ENCODE data around the gene CDC14A.

Gene CDC14A

DNA sequence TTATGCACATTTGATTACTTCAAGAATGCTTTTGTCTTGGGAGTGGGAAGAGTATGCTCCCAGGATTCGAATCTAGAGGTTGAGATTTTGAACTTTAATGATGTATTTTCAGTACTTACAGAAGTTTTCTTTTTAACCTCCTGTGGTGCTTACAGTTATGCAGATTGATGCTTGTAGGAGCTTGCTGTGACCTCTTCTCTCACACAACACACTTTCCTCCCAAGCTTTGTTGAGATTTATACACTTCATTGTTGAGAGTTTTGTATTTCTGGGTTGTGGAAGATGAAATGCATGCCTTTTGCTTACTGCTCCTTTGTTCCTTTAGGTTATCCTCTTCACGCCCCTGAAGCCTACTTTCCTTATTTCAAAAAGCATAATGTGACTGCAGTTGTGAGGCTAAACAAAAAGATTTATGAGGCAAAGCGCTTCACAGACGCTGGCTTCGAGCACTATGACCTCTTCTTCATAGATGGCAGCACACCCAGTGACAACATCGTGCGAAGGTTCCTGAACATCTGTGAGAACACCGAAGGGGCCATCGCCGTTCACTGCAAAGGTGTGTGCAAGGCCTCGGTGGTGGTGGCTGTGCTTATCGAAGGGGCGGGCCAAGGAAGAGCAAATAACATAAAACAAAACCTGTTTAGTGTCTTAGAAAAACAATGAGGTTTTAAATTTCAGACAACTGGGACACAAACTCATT is 110.2 kb downstream of the CDC14A start:
- H3K9ac ChIP-seq (ENCODE audit: low read length), result peak overlapping the region; percentile 32
- H3K36me3 ChIP-seq (ENCODE audit: control insufficient read depth, insufficient read depth, low read length), result no peaks in the 10 kb centered on the region
- peaks cover 40% of the 10 kb centered on the region for H3K4me1 ChIP-seq (ENCODE audit: control insufficient read depth, insufficient read depth, low read length)
- no peak overlapping the region for H3K27ac ChIP-seq (ENCODE audit: low read depth, low read length)
- H3K9me3 ChIP-seq (ENCODE audit: control insufficient read depth, insufficient read depth, low read depth, low read length), result no peaks in the 10 kb centered on the region
- H3K4me3 ChIP-seq (ENCODE audit: low read depth, low read length), result 0 out of 2 replicates have a peak overlapping the region, but pooled peaks have one; percentile 6
- no peaks in the 10 kb centered on the region for H3K27me3 ChIP-seq (ENCODE audit: control insufficient read depth, insufficient read depth, low read length)

DNA sequence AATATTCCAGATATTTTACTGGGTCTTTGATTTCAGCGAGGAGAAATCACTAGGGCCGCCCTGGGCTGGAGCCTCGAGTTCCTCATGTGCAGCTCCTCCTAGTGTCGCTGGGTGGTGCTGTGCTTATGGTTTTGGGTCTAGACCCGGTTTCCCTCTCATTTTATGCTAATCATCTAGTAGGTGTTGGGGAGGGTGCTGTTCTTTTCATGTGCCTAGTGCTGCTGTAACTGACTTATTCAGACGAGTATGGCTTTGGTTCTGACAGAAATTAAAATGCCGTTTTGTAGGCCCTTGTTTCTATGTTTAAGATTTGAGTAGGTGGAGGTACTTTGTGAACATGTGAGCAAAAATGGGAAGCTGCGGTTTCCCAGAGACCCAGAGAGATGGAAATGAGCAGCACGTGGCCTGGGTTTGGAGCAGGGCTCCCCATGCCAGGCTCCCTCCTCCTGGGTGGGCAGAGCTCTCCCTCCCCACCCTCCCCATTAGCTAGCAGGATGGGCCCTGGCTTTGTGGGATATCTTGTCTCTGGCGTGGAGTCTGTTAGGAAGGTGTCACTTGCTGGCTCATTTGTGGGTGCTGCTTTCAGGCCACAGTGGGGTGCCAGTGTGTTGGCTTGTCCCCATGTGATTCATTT is 111.6 kb downstream of the CDC14A start:
- H3K4me3 ChIP-seq (ENCODE audit: low read depth, low read length), result no peak overlapping the region
- H3K36me3 ChIP-seq (ENCODE audit: control insufficient read depth, insufficient read depth, low read length), result peaks cover 9% of the 10 kb centered on the region
- H3K27ac ChIP-seq (ENCODE audit: low read depth, low read length), result no peak overlapping the region

DNA sequence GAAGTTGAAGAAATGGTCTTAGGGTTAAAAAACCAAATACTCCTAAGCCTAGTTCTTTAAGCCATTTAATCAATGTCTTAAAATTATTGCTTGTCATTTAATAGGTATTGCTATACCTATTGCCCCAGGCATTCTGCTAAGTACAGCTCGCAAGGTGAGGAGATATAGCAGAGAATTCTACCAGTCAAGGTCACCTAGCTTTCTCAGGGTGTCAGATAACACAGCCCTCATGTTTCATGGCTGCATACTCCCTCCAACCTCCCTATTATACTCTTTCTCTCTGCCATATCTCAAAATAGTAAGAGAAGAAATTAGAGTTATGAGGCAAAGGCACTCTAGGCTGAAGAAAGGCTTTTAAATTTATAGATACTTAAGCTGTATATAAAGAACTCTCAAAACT is 117.3 kb downstream of the CDC14A start:
- Histone ChIP-seq H3K4me1 (ENCODE audit: control insufficient read depth, insufficient read depth, low read length) (no peaks in the 10 kb centered on the region), H3K27ac (ENCODE audit: low read depth, low read length) (no peak overlapping the region), H3K9ac (ENCODE audit: low read length) (no peak overlapping the region), H3K36me3 (ENCODE audit: control insufficient read depth, insufficient read depth, low read length) (peaks cover 9% of the 10 kb centered on the region), H3K27me3 (ENCODE audit: control insufficient read depth, insufficient read depth, low read length) (no peaks in the 10 kb centered on the region), H3K4me3 (ENCODE audit: low read depth, low read length) (no peak overlapping the region), H3K9me3 (ENCODE audit: control insufficient read depth, insufficient read depth, low read depth, low read length) (no peaks in the 10 kb centered on the region)

More for the DNA sequence above, 111.6 kb downstream of the CDC14A start:
- Histone ChIP-seq H3K9me3 (ENCODE audit: control insufficient read depth, insufficient read depth, low read depth, low read length) (no peaks in the 10 kb centered on the region), H3K4me1 (ENCODE audit: control insufficient read depth, insufficient read depth, low read length) (peaks cover 36% of the 10 kb centered on the region), H3K9ac (ENCODE audit: low read length) (no peak overlapping the region), H3K27me3 (ENCODE audit: control insufficient read depth, insufficient read depth, low read length) (no peaks in the 10 kb centered on the region)

DNA sequence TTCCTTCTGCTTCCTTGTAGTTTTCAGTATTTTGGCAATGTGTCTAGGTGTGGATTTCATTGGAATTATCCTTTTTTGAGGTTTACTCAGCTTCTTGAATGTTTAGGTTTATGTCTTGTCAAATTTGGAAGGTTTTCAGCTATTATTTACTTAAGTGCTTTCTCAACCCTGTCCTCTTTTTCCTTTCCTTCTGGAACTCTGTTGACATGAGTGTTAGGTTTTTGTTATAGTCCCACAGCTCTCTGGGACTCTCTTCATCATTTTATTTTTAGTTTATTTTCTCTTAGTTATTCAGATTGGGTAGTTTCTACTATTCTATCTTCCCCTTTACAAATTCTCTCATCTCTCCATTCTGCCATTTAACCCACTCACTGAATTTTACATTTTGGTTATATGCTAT is 122.5 kb downstream of the CDC14A start:
- H3K9me3 ChIP-seq (ENCODE audit: control insufficient read depth, insufficient read depth, low read depth, low read length), result no peaks in the 10 kb centered on the region
- H3K27me3 ChIP-seq (ENCODE audit: control insufficient read depth, insufficient read depth, low read length), result no peaks in the 10 kb centered on the region
- no peaks in the 10 kb centered on the region for H3K4me1 ChIP-seq (ENCODE audit: control insufficient read depth, insufficient read depth, low read length)
- H3K27ac ChIP-seq (ENCODE audit: low read depth, low read length), result no peak overlapping the region
- no peak overlapping the region for H3K9ac ChIP-seq (ENCODE audit: low read length)
- no peaks in the 10 kb centered on the region for H3K36me3 ChIP-seq (ENCODE audit: control insufficient read depth, insufficient read depth, low read length)
- no peak overlapping the region for H3K4me3 ChIP-seq (ENCODE audit: low read depth, low read length)

DNA sequence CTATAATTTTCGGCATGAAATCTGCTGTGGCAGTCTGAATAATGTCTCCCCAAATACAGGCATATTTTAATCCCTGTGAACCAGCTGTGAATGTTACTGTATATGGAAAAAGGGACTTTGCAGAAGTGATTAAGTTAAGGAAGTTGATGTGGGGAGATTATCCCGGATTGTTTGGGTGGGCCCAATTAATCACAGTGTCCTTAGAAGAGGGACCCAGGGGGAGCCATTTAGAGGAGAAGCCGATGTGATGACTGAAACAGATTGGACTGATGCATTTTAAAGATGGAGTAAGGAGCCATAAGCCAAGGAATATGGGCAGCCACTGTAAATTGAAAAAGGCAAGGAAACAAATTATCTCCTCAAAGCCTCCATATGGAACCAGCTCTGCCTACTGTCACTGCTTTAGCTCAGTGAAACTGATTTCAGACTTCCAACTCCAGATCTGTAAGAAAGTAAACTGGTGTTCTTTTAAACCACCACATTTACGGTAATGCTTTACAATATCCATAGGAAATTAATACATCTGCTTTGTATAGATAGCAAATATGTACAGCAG is 124.5 kb downstream of the CDC14A start:
- Histone ChIP-seq H3K9ac (ENCODE audit: low read length) (no peak overlapping the region), H3K4me1 (ENCODE audit: control insufficient read depth, insufficient read depth, low read length) (no peaks in the 10 kb centered on the region), H3K4me3 (ENCODE audit: low read depth, low read length) (no peak overlapping the region), H3K27ac (ENCODE audit: low read depth, low read length) (no peak overlapping the region), H3K9me3 (ENCODE audit: control insufficient read depth, insufficient read depth, low read depth, low read length) (no peaks in the 10 kb centered on the region), H3K27me3 (ENCODE audit: control insufficient read depth, insufficient read depth, low read length) (no peaks in the 10 kb centered on the region), H3K36me3 (ENCODE audit: control insufficient read depth, insufficient read depth, low read length) (no peaks in the 10 kb centered on the region)

DNA sequence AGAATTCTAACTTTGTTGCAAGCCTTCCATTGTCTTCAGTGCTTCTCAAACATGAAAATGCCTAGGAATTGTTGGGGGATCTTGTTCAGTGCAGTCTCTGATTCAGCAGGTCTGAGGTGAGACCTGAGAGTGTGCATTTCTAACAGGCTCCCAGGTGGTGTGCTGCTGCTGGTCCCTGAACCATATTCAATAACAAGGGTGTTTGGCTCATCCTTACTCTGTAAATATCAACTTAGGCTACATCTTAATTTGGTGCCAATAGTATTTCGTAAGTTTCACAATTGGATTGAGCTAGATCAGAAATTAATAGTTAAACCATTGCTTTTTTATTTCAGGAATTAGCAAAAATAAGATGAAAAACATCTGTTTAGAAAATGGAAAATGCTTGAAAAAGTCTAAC is 126.5 kb downstream of the CDC14A start:
- H3K4me1 ChIP-seq (ENCODE audit: control insufficient read depth, insufficient read depth, low read length), result no peaks in the 10 kb centered on the region
- no peak overlapping the region for H3K4me3 ChIP-seq (ENCODE audit: low read depth, low read length)
- H3K9ac ChIP-seq (ENCODE audit: low read length), result no peak overlapping the region
- H3K27me3 ChIP-seq (ENCODE audit: control insufficient read depth, insufficient read depth, low read length), result no peaks in the 10 kb centered on the region
- H3K27ac ChIP-seq (ENCODE audit: low read depth, low read length), result no peak overlapping the region
- H3K9me3 ChIP-seq (ENCODE audit: control insufficient read depth, insufficient read depth, low read depth, low read length), result no peaks in the 10 kb centered on the region
- H3K36me3 ChIP-seq (ENCODE audit: control insufficient read depth, insufficient read depth, low read length), result no peaks in the 10 kb centered on the region

DNA sequence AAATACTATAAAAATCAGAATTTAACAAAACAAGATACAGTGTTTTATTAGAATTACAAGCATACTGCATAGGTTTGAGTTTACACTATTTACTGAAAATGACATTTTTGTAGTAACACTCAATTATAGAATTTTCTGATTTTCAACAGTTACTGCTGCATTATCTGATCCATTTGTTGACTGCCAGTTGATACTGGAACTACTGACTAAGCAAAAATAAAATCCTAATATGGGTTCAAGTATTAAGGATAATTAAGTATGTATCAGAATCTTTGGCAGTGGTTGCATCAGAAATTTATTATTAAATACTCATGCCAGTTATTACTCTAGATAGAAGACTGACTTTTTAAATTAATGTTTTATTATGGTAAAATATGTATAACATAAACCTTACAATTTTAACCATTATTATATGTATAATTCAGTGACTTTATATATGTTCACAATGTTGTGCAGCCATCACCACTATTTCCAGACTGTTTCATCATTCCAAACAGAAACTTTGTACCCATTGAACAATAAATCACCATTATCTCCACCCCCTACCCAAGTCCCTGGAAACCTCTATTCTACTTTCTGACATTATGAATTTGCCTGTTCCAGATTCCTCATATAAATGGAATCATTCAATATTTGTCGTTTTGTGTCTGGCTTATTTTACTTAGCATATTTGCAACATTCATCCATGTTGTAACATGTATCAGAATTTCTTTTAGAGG is 127.5 kb downstream of the CDC14A start:
- H3K27ac ChIP-seq (ENCODE audit: low read depth, low read length), result no peak overlapping the region
- H3K4me1 ChIP-seq (ENCODE audit: control insufficient read depth, insufficient read depth, low read length), result no peaks in the 10 kb centered on the region
- no peaks in the 10 kb centered on the region for H3K36me3 ChIP-seq (ENCODE audit: control insufficient read depth, insufficient read depth, low read length)
- no peaks in the 10 kb centered on the region for H3K9me3 ChIP-seq (ENCODE audit: control insufficient read depth, insufficient read depth, low read depth, low read length)
- no peak overlapping the region for H3K4me3 ChIP-seq (ENCODE audit: low read depth, low read length)
- H3K9ac ChIP-seq (ENCODE audit: low read length), result no peak overlapping the region
- no peaks in the 10 kb centered on the region for H3K27me3 ChIP-seq (ENCODE audit: control insufficient read depth, insufficient read depth, low read length)

DNA sequence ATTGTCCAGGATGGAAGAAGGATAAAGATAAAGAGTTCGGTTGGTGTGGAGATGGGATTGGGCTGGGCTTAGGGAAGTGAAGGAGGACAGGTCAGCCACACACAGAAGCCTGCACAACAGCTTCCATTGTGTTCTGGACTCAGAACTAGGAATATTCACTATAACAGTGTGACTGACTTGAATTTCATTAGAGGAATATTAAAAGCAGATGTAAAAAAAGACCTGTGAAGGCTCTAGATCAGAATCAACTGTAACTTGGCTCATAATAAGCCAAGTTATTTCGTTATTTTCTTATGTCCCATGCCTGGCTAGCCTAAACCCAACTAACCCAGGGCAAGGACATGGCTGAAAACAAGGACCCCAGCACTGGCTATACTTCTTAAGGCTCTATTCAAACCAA is 129.0 kb downstream of the CDC14A start:
- Histone ChIP-seq H3K27ac (ENCODE audit: low read depth, low read length) (no peak overlapping the region), H3K27me3 (ENCODE audit: control insufficient read depth, insufficient read depth, low read length) (no peaks in the 10 kb centered on the region), H3K36me3 (ENCODE audit: control insufficient read depth, insufficient read depth, low read length) (no peaks in the 10 kb centered on the region), H3K9me3 (ENCODE audit: control insufficient read depth, insufficient read depth, low read depth, low read length) (no peaks in the 10 kb centered on the region), H3K4me1 (ENCODE audit: control insufficient read depth, insufficient read depth, low read length) (no peaks in the 10 kb centered on the region), H3K9ac (ENCODE audit: low read length) (no peak overlapping the region), H3K4me3 (ENCODE audit: low read depth, low read length) (no peak overlapping the region)

DNA sequence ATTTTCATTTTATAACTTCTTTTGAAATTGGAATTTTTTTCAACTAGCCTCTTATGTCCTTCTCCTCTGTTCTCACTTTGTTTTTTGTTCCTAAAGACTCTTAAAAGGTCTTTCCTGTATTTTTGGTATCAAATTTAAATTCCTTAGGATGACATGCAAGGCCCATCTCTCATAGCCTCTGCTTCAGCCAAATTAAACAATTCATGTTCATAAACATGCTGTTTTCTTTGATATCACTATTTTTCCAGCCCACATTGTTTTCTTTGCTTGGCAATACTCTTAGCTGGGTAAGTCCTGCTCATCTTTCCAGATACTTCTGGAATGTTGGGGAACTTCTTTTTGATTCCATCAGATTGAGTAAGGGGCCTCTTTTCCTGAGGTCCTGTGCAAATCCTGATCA is 129.9 kb downstream of the CDC14A start:
- Histone ChIP-seq H3K27ac (ENCODE audit: low read depth, low read length) (no peak overlapping the region), H3K9ac (ENCODE audit: low read length) (no peak overlapping the region), H3K27me3 (ENCODE audit: control insufficient read depth, insufficient read depth, low read length) (no peaks in the 10 kb centered on the region), H3K36me3 (ENCODE audit: control insufficient read depth, insufficient read depth, low read length) (no peaks in the 10 kb centered on the region), H3K4me1 (ENCODE audit: control insufficient read depth, insufficient read depth, low read length) (no peaks in the 10 kb centered on the region), H3K9me3 (ENCODE audit: control insufficient read depth, insufficient read depth, low read depth, low read length) (no peaks in the 10 kb centered on the region), H3K4me3 (ENCODE audit: low read depth, low read length) (no peak overlapping the region)

DNA sequence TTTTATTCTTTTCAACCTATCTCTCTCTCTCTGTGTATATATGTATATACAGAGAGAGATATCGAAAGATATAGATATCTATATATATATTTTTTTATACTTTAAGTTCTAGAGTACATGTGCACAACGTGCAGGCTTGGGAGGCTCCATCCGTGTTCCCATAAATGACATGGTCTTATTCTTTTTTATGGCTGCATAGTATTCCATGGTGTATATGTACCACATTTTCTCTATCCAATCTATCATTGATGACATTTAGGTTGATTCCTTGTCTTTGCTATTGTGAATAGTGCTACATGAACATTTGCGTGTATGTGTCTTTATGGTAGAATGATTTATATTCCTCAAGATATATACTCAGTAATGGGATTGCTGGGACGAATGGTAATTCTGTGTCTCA is 130.4 kb downstream of the CDC14A start:
- H3K9me3 ChIP-seq (ENCODE audit: control insufficient read depth, insufficient read depth, low read depth, low read length), result no peaks in the 10 kb centered on the region
- no peaks in the 10 kb centered on the region for H3K4me1 ChIP-seq (ENCODE audit: control insufficient read depth, insufficient read depth, low read length)
- H3K9ac ChIP-seq (ENCODE audit: low read length), result no peak overlapping the region
- no peak overlapping the region for H3K27ac ChIP-seq (ENCODE audit: low read depth, low read length)
- H3K27me3 ChIP-seq (ENCODE audit: control insufficient read depth, insufficient read depth, low read length), result no peaks in the 10 kb centered on the region
- no peaks in the 10 kb centered on the region for H3K36me3 ChIP-seq (ENCODE audit: control insufficient read depth, insufficient read depth, low read length)
- H3K4me3 ChIP-seq (ENCODE audit: low read depth, low read length), result no peak overlapping the region

DNA sequence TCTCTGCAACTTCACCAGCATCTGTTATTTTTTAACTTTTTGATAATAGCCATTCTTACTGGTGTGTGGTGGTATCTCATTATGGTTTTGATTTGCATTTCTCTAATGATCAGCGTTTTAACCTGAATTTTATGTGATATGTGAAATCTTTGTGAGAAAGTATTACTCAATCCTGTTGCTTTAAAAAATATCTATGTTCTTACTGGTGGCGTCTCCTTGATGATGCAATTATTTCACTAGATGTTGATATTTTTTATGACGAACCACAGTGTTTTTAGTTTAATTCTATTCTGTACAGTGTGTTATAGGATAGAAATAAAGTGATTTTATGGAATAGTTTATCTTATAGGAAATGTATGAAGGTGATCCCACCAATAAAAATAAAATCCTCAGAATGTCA is 130.9 kb downstream of the CDC14A start:
- no peak overlapping the region for H3K9ac ChIP-seq (ENCODE audit: low read length)
- no peak overlapping the region for H3K27ac ChIP-seq (ENCODE audit: low read depth, low read length)
- no peaks in the 10 kb centered on the region for H3K36me3 ChIP-seq (ENCODE audit: control insufficient read depth, insufficient read depth, low read length)
- H3K9me3 ChIP-seq (ENCODE audit: control insufficient read depth, insufficient read depth, low read depth, low read length), result no peaks in the 10 kb centered on the region
- H3K27me3 ChIP-seq (ENCODE audit: control insufficient read depth, insufficient read depth, low read length), result no peaks in the 10 kb centered on the region
- H3K4me1 ChIP-seq (ENCODE audit: control insufficient read depth, insufficient read depth, low read length), result no peaks in the 10 kb centered on the region
- no peak overlapping the region for H3K4me3 ChIP-seq (ENCODE audit: low read depth, low read length)

All from HUES6 (cell line).